8988T (cell line): Measurements from ENCODE around the gene NEU2.
"Not testable (repeated sequence)": the region's sequence is repeated elsewhere in the genome, so short reads cannot be mapped to it uniquely, and the experiment has no call there.

Experiments used
- DNase-seq: peaks from one replicate; pipeline ENCODE4 v3.0.0; 2011

Gene NEU2

DNA sequence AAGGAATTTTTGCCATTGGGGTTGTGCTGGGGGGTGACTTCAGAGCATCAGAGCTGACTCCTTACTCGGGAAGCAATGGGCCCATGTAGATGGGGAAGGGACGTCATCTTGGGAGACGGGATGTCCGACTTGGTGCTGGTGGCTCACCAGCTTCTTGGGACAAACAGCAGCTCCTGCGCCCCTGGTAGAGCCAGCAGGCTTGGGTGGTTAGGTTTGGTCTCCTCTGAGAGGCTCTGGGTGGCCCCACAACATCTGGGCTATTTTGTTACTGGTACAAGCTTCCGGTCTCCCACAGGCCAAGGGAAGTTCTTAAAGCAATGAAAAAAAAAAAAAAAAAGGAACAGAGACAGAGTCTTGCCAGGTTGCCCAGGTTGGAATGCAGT is 21.2 kb upstream of the NEU2 start:
- DNase-seq: no peak

GRCh38 chr2:233011702-233012131 is 20.8 kb upstream of the NEU2 start:
- DNase-seq: no peak

GRCh38 chr2:233012301-233012971 is 20.0 kb upstream of the NEU2 start:
- DNase-seq: no peak

- DNase-seq: no peak
Measured at GRCh38 chr2:233013027-233013461, 19.4 kb upstream of the NEU2 start, which contains the start of gene NGEF. NGEF (minus strand) TSS chr2:233013256; CDS start chr2:232974890, 38,366 bp downstream.

DNA sequence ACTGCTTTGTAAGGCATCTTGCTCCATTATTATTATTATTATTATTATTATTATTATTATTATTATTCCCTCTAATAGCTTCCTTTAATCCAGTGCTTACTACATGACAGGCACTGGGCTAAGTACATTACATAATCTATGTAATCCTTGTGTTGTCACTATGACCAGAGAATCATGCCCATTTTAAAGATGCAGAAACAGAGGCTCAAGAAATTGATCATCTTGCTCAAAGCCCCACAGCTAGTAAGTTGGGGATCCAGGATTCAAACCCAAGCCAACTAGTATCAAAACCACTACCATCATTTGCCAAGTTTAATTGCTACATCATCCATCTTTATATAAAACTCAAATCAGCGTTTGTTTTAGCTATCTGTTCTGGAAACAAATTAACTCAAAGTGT is 18.8 kb upstream of the NEU2 start:
- DNase-seq: no peak

- no peak for DNase-seq
Measured at GRCh38 chr2:233015019-233015645, 17.3 kb upstream of the NEU2 start.

GRCh38 chr2:233017947-233018346 is 14.5 kb upstream of the NEU2 start:
- DNase-seq: no peak

- DNase-seq: not testable (repeated sequence)
Measured at GRCh38 chr2:233019610-233020009, 12.9 kb upstream of the NEU2 start.

DNA sequence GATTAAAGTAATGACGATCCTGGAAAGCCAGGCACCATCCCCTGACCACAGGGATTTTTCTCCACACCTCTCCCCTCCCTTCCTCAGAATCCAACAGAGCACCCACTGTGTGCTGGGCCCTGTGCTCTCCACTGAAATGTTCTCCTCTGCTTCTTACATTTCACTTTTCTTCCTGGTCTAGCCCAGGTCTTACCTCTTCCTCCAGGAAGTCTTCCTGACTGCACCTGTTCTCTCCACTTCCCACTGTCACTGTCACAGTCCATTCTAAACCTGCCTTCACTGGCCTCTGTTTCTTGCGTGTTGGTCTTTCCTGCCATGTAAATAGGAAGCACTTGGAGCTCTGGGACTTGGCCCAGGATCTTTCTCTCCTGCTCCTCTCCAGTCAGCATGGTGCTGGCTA is 12.0 kb upstream of the NEU2 start:
- DNase-seq: no peak

DNA sequence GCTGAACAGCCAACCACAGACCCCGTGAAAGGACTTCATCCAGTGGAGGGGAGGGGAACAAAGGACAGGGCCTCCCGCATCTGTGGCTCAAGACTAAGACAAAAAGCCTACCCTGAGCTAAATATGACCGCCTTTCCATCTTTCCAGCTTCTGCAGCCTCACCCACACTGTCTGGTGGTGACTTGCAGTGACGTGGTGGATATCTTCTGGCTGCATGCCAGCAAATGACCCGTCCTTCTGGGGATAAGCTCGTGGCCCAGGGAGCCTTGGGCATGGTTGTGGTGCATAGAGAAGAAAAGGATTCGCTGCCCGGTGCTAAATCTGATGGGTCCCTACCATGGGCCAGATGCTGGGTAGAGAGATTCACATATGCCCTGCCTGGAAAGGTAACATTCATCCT is 10.7 kb upstream of the NEU2 start:
- no peak for DNase-seq

DNA sequence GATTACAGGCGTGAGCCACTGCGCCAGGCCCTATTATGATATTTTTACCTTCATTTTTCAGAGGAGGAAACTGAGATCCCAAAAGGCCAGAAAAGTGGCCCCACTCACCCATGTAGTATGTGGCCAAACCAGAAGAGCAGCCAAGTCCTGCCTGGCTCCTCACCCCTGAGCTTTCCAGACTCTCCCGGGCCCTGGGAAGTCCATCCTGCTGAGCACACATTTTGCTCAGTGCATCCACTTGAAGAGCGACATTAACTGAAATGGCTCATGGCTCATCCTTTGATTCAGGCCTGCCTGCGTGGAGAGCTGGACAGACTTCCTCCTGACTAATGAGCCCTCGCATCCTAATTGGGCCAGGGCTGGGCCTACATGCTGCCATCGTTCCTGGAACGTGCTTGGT is 9.9 kb upstream of the NEU2 start:
- no peak for DNase-seq

DNA sequence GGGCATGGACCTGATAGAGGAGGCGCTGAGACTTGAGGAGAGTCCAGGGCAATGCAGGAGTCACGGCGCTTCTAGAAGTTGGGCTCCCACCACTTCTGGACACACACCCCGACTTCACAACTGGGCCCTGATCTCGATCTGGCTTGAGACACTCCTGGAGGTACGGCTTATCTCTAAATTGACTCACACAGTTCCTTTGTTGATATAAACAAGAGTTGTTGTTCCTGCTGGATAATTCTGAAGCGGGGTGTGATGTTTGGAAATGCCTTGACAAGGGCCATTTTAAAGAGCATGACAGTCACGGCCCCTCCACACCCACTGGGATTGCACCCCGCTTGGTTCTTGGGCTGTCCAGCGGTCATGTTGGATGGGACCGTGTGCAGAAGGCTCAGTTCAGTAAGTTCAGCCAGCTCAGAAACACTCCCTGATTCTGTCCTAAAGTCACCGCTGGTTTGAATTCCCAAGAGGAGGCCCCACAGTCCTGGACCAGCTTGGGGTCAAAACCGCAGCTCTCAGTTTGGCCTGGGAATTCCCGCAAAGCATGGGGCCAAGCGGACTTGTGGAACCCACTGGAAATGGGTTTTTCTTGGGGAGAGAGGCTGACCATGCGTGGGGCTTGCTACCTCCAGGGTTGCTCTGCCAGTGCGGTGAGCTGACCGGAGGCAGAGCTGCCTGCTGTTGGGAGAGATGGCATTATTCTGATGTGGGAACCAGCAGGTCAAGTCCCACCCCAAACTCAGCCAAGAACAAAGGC is 9.3 kb upstream of the NEU2 start:
- DNase-seq: no peak

GRCh38 chr2:233023761-233024410 is 8.6 kb upstream of the NEU2 start:
- no peak for DNase-seq

DNA sequence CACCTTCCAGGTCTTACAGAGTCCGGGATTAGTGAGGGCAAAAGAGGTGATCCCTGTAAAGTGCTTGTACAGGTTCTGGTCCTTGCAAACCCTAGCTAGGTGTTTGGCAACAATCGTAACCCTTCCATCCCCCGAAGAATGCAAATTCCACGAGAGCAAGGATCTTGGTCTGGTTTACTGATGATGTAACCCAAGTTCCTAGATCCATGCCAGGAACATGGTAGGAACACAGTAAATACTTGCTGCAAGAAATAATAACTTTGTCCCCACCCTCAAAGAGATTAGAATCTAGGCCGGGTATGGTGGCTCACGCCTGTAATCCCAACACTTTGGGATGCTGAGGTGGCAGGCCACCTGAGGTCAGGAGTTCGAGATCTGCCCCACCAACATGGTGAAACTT is 6.8 kb upstream of the NEU2 start:
- DNase-seq: no peak

DNA sequence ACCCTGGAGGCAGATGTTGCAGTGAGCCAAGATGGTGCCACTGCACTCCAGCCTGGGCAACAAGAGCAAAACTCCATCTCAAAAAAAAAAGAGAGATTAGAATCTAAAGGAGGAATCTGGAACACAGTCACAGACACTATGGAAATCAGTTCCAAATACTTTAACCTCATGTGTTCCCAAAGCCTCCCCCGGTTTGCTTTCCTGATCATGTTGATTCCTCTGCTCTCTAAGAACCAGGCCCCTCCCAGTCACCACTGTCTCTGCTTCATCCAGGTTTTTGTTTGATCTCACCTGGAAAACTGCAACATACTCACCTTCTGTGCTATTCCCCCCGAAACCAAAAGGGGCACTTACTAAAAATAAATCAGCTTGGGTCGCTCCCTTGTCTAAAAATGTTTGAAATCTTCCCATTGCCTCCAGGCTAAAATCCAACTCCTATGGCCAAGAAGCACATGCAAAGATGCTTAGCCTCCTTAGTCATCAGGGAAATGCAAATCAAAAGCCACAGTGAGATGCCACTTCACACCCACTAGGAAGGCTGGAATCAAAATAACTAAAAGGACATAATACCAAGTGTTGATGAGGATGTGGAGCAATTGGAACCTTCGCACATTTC is 6.2 kb upstream of the NEU2 start:
- DNase-seq: no peak

GRCh38 chr2:233029321-233029720 is 3.2 kb upstream of the NEU2 start:
- DNase-seq: no peak

GRCh38 chr2:233031556-233032500 is 644 bp upstream of the NEU2 start:
- no peak for DNase-seq

- no peak for DNase-seq
Measured at GRCh38 chr2:233033672-233034071, 1.2 kb downstream of the NEU2 start.

DNA sequence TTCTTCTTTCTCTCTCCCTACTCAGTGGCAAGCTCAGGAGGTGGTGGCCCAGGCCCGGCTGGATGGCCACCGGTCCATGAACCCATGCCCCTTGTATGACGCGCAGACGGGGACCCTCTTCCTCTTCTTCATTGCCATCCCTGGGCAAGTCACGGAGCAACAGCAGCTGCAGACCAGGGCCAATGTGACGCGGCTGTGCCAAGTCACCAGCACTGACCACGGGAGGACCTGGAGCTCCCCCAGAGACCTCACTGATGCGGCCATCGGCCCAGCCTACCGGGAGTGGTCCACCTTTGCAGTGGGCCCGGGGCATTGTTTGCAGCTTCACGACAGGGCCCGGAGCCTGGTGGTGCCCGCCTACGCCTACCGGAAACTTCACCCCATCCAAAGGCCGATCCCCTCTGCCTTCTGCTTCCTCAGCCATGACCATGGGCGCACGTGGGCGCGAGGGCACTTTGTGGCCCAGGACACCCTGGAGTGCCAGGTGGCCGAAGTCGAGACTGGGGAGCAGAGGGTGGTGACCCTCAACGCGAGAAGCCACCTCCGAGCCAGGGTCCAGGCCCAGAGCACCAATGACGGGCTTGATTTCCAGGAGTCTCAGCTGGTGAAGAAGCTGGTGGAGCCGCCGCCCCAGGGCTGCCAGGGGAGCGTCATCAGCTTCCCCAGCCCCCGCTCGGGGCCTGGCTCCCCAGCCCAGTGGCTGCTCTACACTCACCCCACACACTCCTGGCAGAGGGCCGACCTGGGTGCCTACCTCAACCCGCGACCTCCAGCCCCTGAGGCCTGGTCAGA is 1.8 kb downstream of the NEU2 start:
- no peak for DNase-seq

GRCh38 chr2:233035426-233036161 is 3.1 kb downstream of the NEU2 start:
- DNase-seq: no peak
